ENCODE measurements around the gene TMOD1.

GRCh38 chr9:97625620-97626019 lies 124.2 kb downstream of the TMOD1 start:
- TF ChIP-seq CTCF (IDR thresholded peaks at IDR 0.05) (no peak), POLR2A (IDR thresholded peaks at IDR 0.05) (no peak), EP300 (IDR thresholded peaks at IDR 0.05) (no peak)
